ENCODE data around the gene OR7A5.
"Not testable (repeated sequence)": the region's sequence is repeated elsewhere in the genome, so short reads cannot be mapped to it uniquely, and the experiment has no call there.

The OR7A5 gene

GRCh38 chr19:14835011-14835410 is at the start of gene OR7A5, which contains the start of gene OR7C1:
Gene OR7A5 (minus strand): TSS chr19:14835185. CDS start chr19:14828241, 6,944 bp downstream.
Gene OR7C1 (minus strand): TSS chr19:14835185. CDS start chr19:14800136, 35,049 bp downstream.
- peak; percentile 74 for DNase-seq

DNA sequence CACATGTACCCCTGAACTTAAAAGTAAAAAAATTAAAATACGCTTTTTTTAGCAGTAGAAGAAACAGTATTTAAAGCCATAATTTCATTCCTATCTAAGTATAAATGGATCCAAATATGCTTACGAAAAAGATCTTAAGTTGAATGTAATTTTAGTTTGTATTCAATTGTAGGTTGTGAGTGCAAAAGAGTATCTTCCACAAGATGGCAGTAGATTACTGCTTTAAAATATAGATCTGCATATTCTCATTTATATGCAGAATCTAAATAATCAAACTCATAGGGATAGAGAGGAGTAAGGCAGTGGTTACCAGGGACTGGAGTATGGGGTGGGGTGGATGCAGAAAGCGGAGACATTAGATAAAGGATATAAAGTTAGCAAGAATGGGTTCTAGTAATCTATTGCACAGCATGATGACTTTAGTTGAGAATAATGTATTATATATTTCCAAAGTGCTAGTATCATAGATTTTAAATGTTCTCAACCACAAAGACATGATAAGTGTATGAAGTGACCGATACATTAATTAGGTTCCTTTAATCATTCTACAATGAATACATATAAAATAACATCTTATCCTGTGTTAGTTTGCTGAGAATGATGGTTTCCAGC is 36.7 kb upstream of the OR7A5 start:
- DNase-seq, result peak; percentile 26

- no peak for DNase-seq
Observed at GRCh38 chr19:14868497-14868896, 33.5 kb upstream of the OR7A5 start.

DNA sequence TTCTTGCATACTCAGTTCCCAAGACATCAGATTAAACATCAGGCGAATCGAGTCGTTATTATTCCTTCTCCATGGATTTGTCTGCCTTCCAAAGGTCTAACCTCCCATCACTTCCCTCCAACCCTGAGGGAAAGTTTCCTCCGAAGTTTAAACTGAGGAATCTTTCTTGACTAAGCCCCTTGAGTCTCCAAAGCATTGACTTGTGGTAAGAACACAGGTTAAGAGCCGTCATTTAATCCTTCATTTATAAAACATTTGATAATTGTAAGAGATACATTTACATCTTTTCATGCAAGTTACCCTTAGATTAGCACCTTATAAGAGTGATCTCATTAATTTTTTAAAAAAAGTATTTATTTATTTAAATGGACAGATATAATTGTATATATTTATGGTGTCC is 13.8 kb upstream of the OR7A5 start, which contains the start of gene OR7A10:
TSS of gene OR7A10 (minus strand) at position 101 of the 400 bp plus-strand sequence. CDS start 7,045 bp downstream, outside the sequence.
- no peak for DNase-seq

GRCh38 chr19:14843578-14843977 is 8.6 kb upstream of the OR7A5 start:
- no peak for DNase-seq

GRCh38 chr19:14843169-14843568 is 8.2 kb upstream of the OR7A5 start:
- no peak for DNase-seq

DNA sequence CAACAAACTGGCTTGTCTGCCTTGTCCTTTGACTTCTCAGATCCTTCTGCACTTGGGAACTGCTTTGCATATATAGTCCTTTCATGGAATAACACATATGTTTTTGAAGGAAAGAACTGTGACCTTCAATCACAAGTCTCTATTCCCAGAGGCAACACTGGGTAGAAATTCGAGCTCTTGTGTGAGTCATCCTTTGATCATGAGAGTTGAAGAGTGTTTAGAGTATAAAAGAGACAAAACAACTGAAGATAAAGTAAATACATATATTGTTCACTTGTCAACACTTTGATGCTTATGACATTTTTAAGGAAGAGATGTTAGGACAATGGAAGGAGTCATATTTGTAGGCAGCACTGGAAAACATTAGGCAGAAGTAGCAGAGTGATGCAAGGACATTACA is 5.2 kb upstream of the OR7A5 start:
- no peak for DNase-seq

- no peak for DNase-seq
Observed at GRCh38 chr19:14837391-14837790, 2.4 kb upstream of the OR7A5 start.

GRCh38 chr19:14830702-14831101 is 4.3 kb downstream of the OR7A5 start:
- DNase-seq, result no peak

GRCh38 chr19:14826006-14826405 is 9.0 kb downstream of the OR7A5 start:
- no peak for DNase-seq

- DNase-seq, result no peak
Observed at GRCh38 chr19:14821937-14822336, 13.0 kb downstream of the OR7A5 start.

DNA sequence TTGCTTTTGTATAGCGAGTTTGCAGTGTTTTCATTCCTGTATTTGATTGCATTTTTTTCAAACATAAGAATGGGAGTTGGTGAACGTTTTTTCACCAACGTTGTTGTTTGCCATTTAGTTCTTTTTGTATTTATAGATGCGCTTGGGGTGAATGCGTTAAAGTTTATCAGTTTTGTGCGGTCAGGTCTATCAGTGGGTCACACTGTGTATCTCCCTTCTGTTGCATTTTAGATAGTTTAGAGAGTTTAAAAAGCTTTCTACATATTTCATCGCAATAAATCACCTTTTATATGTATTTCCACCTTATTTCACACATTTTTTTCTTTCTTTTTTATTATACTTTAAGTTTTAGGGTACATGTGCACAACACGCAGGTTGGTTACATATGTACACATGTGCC is 16.4 kb downstream of the OR7A5 start:
- no peak for DNase-seq

DNA sequence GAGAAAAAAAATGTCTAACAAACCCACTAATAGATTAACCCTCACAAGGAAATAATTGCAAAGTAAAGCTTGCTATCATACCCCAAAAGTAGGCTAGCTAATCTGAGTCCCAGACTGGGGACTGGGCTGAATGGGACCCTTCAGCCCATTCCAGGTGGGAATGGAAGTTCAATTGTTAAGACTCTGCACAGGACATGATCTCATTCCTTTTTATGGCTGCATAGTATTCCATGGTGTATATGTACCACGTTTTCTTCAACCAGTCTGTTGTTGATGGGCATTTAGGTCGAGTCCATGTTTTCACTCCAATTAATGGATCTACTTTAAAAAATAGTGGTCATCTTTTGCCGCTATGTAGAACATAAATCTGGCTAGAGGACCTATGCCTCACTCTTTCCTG is 17.9 kb downstream of the OR7A5 start:
- no peak for DNase-seq

DNA sequence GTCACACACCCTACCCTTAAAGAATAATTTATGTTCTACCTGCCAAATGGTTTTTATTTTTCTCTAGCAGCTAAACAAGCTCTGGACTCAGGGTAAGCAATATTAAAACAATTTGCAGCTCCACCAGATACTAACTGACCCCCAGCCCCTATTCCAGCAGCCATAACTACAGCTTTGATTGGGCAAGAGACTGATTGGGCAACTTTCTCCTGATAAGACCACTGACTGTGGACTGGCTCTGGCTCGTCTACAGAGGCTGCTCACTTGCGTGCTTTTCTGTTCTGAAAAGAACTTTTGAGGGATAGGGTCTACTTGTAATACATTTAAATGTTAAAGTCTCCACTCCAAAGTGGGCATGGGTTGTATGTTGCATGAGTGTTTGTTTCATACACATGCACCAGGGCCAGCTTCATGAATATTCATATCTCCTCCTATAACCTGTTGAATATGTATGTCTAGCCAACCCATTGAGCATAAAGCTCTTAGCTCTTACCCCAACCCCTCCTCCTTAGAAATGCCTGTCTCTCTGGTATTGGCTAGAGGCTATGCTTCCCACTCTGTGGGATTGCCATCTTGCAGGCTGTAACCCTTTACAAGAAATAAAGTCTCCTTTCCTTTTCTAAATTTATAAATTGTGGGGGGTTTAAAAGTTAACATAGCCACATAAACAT is 19.9 kb downstream of the OR7A5 start:
- no peak for DNase-seq

- no peak for DNase-seq
Observed at GRCh38 chr19:14809272-14810057, 25.5 kb downstream of the OR7A5 start.

DNA sequence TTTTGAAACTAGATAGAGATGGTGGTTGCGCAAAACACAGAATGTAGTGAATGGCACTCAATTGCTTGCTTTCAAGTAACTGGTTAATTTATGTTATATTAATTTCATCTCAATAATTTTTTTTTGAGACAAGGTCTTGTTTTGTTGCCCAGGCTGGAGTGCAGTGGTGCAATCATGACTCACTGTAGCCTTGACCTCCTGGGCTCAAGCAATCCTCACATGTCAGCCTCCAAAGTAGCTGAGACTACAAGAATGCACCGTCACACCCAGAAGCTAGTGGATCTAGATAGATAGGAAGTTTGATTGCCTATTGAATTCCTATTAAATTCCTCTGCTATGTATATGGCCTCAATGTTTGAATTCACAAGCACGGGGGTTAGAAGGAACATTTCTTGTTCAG is 30.2 kb downstream of the OR7A5 start:
- no peak for DNase-seq

GRCh38 chr19:14798760-14799159 is 36.2 kb downstream of the OR7A5 start:
- DNase-seq, result no peak

DNA sequence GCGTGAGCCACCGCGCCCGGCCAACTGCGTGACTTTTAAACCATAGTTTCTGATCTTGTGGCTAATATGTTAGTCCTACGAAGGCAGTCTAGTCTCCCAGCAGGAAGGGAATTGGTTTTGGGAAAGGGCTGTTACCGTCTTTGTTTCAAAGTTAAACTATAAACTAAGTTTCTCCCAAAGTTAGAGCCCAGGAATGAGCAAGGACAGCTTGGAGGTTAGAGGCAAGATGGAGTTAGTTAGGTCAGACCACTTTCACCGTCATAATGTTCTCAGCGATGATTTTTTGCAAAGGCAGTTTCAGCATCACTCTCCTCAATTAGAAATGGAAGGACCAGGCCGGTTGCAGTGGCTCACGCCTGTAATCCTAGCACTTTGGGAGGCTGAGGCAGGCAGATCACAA is 39.0 kb downstream of the OR7A5 start:
- no peak for DNase-seq

- DNase-seq, result no peak
Observed at GRCh38 chr19:14795078-14795721, 39.8 kb downstream of the OR7A5 start.

DNA sequence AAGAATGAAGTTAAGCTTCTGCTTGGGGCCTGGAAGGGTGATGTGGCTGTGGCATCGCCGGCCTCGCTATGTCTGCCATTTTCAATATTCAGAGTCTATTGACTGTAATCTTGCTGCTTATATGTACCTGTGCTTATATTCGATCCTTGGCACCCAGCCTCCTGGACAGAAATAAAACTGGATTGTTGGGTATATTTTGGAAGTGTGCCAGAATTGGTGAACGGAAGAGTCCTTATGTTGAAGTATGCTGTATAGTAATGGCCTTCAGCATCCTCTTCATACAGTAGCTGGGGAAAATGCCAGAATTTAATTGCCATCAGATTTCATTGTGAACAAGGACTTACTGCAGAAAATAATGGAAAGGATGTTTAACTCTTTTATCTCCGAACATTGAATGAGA is 42.7 kb downstream of the OR7A5 start:
- not testable (repeated sequence) for DNase-seq

DNA sequence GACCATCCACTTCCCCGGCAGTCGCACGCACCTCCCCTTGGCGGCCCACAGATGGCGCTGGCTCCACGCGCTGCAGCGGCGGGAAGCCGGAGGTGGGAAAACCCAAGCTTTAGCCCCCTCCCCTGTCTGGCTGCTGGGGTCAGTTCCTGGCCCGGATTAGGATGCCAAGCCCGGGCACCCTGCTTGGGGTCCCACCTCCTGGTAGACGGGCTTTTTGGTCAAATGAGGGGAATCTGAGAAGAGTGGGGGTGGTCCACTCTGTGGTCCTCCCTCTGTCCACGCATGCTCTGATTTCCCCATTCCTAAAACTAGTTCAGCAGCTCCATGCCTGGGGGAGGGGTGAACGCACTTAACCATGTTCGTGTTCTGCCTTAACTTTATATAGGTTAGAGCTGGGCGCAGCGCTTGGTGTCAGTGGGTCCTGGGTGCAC is 48.5 kb downstream of the OR7A5 start:
- peak; percentile 4 for DNase-seq

DNA sequence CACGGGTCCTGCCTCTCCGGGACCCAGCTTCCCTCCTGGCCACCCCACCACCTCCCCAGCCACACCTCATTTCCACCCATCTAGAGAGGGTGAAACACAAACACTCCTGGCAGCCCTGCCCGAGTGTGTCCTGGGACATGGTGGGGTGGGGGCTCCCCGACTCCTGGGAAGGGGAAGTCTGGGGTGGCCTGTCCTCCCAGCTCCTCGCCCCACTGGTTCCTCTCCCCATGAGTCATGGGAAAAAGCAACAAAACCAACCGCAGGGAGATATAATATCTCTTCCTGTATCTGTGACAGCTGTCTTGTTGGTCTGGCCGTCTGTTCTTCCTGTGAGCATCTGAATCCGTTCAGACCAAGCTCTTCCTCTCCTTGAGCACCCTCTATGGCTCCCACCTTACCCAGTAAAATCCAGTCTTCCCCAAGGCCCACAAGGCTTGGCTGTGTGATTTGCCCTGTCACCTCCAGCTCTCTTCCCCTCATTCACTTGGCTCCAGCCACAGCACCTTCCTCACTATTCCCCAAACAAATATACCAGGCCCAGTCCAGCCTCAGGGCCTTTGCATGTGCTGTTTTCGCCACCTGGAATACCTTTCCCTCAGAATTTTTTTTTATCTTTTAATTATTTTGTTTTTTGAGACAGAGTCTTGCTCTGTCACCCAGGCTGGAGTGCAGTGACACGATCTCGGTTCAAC is 49.7 kb downstream of the OR7A5 start:
- peak; percentile 3 for DNase-seq

GRCh38 chr19:14784730-14785101 is 50.3 kb downstream of the OR7A5 start:
- DNase-seq, result peak; percentile 47
